GM21723 (cell line): ENCODE measurements around the gene CACNG8.
"Not testable (repeated sequence)": the region's sequence is repeated elsewhere in the genome, so short reads cannot be mapped to it uniquely, and the experiment has no call there.

Experiments
- ATAC-seq: cut with Tn5 transposase; IDR thresholded peaks from one replicate; pipeline ENCODE4 v1.9.1; 2021; ENCODE audit warnings: mild to moderate bottlenecking, moderate library complexity; ENCODE audit not compliant: unreplicated experiment

Gene CACNG8

DNA sequence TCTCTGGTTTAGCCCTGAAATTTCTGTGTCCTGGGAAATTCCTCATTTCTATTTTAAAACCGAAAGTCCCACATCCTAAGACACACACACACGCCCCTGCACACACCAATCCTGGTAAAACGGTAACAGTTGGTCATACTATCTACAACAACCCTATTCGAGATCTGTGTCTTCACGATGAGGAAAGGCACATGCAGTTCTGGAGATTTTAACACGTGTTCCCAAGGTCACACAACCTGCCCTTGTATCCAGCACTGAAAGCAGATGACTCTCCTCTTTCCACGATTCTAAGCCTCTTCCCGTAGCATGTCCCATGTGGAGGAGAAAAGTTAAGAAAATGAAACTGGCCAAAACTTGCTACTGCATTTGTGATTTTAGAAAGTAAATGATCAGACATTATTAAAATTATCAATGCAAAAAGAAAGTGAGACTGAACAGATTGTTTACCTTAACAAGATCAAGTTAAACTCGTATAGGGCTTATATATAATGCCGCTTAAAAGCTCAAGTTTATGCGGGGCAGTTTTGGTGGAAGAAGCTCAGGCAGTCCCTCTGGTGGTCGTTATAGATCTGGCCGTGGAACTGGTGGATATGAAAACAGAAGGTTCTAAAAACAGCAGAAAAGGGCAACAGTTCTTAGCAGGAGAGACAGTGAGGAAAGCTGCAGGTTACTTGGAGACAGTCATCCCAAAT, 68.3 kb downstream of the CACNG8 start:
- no peak for ATAC-seq

DNA sequence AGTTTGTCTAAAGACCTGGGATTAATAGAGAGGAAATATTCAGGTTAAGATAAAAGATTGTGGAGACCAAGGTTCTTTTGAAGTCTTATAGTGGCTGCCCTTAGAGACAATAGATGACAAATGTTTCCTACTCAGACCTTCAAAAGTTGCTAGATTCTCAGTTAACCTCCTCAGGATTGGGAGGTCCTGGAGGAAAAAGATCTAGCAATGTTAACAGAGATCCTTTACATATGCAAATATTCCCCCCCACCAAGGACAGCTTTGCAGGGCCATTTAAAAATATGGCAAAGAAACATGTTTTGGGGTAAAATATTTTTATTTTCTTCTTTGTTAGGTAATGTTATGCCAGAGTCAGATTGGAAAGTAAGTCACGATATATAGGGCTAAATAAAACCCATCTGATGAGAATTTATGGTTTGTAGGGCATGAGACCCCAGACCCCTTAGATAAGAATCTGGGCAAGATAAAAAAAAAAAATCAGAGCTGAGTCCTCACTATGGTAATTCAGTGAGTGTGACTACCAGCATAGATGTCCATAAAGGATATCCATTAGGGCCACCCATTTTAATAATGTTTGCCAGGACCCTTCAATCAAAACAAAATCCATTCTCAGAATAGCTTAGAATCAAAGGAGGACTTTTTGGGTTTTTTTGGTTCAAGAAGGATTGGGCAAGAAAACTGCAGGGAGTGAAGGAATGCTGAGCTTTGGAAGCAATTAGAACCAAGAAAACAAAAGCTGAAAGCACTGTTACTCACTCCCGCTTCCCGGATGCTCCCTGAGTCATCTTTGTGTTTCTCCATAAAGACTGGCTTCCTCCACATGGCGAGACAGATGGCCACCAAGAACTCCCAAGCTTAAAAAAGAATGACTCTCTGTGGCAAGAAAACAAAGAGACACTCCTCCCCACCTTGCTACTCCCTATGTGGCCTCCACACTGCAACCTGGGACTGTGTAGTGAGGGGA, 72.8 kb downstream of the CACNG8 start:
- no peak for ATAC-seq

DNA sequence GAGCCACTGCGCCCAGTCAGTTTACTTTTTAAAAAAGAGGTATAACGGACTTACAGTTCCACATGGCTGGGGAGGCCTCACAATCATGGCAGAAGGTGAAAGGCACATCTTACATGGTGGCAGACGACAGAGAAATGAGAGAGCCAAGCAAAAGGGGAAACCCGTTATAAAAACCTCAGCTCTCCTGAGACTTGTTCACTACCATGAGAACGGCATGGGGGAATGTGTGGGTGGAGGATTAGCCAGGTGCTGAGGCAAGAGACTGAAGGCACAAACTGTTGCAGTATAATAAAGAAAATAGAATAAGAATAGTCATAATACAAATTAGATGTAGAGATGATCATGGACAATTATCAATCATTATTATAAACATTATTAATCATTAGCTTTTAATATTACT, 73.8 kb downstream of the CACNG8 start:
- ATAC-seq, result not testable (repeated sequence)
